Measurements from ENCODE around the gene CCDC102B.
"Not testable (repeated sequence)": the region's sequence is repeated elsewhere in the genome, so short reads cannot be mapped to it uniquely, and the experiment has no call there.

Gene CCDC102B

GRCh38 chr18:68830256-68831045, 32.6 kb downstream of the CCDC102B start:
- DNase-seq = no peak

GRCh38 chr18:68833756-68834155, 35.9 kb downstream of the CCDC102B start:
- DNase-seq = no peak

GRCh38 chr18:68837665-68838451, 40.0 kb downstream of the CCDC102B start:
- DNase-seq = no peak

GRCh38 chr18:68839701-68840100, 41.8 kb downstream of the CCDC102B start:
- no peak for DNase-seq

GRCh38 chr18:68840554-68841263, 42.8 kb downstream of the CCDC102B start:
- DNase-seq = no peak

- no peak for DNase-seq
These were observed 43.4 kb downstream of the CCDC102B start for GRCh38 chr18:68841301-68841700.

GRCh38 chr18:68842951-68843350, 45.1 kb downstream of the CCDC102B start:
- no peak for DNase-seq

- no peak for DNase-seq
These were observed 45.7 kb downstream of the CCDC102B start for GRCh38 chr18:68843473-68844089.

GRCh38 chr18:68847219-68847837, 49.4 kb downstream of the CCDC102B start:
- DNase-seq = peak in 1 of 2 donors; percentile 16

GRCh38 chr18:68848242-68848641, 50.4 kb downstream of the CCDC102B start:
- no peak for DNase-seq

GRCh38 chr18:68854786-68855391, 57.0 kb downstream of the CCDC102B start:
- DNase-seq = no peak

GRCh38 chr18:68855491-68855890, 57.6 kb downstream of the CCDC102B start:
- no peak for DNase-seq

- no peak for DNase-seq
These were observed 63.5 kb downstream of the CCDC102B start for GRCh38 chr18:68861365-68861764.

GRCh38 chr18:68865021-68865420, 67.1 kb downstream of the CCDC102B start:
- no peak for DNase-seq

GRCh38 chr18:68865503-68865902, 67.6 kb downstream of the CCDC102B start:
- DNase-seq = no peak

GRCh38 chr18:68873003-68873402, 75.1 kb downstream of the CCDC102B start:
- no peak for DNase-seq

GRCh38 chr18:68874361-68874760, 76.5 kb downstream of the CCDC102B start:
- DNase-seq = no peak

- not testable (repeated sequence) for DNase-seq
These were observed 82.1 kb downstream of the CCDC102B start for GRCh38 chr18:68879947-68880346.

GRCh38 chr18:68887410-68887809, 89.5 kb downstream of the CCDC102B start:
- no peak for DNase-seq

GRCh38 chr18:68893354-68893753, 95.5 kb downstream of the CCDC102B start:
- DNase-seq = no peak

GRCh38 chr18:68897286-68897685, 99.4 kb downstream of the CCDC102B start:
- DNase-seq = no peak

GRCh38 chr18:68909579-68909978, 111.7 kb downstream of the CCDC102B start:
- no peak for DNase-seq
